ENCODE measurements around the gene TMEM205. TPM values are rescaled to one million over a fixed set of nuclear protein-coding genes. Genes with fewer than 3 reads are reported as not detected.
A peak's percentile ranks its signal among the peaks of the same experiment; 100 is the strongest.
"Not testable (repeated sequence)": the region's sequence is repeated elsewhere in the genome, so short reads cannot be mapped to it uniquely, and the experiment has no call there.

TMEM205 gene
- total RNA-seq, 4 donors from 2014 or later = 77.6 to 212 (median 168) TPM

DNA sequence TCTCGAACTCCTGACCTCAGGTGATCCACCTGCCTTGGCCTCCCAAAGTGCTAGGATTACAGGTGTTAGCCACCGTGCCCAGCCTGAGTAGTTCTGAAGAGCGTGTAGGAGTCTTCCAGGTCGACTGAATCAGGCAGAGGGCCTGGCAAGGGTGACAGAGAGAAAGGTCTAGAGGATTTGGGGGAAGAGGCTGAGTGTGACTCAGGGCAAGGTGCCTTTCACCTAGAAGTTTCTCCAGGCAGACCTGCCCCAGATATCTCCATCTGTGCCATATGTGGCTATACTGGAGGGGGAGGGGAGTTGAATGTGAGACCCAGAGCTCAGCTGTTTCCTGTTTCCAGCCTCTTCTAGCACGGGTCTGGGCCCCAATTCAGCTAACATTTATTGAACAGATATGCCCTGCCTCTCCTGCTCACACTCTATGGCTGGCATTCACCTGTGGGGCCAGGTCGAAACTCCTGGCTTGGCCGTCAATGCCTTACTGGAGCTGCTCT lies 1.5 kb upstream of the TMEM205 start:
- no peaks in the 10 kb centered on the region for H3K27me3 ChIP-seq
- H3K9me3 ChIP-seq = no peaks in the 10 kb centered on the region
- H3K27ac ChIP-seq = no peak overlapping the region
- no peak for DNase-seq
- TF ChIP-seq POLR2A (IDR thresholded peaks at IDR 0.05) = no peak
- TF ChIP-seq, protein P1, sequence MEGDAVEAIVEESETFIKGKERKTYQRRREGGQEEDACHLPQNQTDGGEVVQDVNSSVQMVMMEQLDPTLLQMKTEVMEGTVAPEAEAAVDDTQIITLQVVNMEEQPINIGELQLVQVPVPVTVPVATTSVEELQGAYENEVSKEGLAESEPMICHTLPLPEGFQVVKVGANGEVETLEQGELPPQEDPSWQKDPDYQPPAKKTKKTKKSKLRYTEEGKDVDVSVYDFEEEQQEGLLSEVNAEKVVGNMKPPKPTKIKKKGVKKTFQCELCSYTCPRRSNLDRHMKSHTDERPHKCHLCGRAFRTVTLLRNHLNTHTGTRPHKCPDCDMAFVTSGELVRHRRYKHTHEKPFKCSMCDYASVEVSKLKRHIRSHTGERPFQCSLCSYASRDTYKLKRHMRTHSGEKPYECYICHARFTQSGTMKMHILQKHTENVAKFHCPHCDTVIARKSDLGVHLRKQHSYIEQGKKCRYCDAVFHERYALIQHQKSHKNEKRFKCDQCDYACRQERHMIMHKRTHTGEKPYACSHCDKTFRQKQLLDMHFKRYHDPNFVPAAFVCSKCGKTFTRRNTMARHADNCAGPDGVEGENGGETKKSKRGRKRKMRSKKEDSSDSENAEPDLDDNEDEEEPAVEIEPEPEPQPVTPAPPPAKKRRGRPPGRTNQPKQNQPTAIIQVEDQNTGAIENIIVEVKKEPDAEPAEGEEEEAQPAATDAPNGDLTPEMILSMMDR (IDR thresholded peaks at IDR 0.05) = no peak
- no peak overlapping the region for H3K4me3 ChIP-seq
- peaks cover 4 to 29% (median 11%) of the 10 kb centered on the region in 4 donors for H3K4me1 ChIP-seq
- H3K36me3 ChIP-seq = no peaks in the 10 kb centered on the region

DNA sequence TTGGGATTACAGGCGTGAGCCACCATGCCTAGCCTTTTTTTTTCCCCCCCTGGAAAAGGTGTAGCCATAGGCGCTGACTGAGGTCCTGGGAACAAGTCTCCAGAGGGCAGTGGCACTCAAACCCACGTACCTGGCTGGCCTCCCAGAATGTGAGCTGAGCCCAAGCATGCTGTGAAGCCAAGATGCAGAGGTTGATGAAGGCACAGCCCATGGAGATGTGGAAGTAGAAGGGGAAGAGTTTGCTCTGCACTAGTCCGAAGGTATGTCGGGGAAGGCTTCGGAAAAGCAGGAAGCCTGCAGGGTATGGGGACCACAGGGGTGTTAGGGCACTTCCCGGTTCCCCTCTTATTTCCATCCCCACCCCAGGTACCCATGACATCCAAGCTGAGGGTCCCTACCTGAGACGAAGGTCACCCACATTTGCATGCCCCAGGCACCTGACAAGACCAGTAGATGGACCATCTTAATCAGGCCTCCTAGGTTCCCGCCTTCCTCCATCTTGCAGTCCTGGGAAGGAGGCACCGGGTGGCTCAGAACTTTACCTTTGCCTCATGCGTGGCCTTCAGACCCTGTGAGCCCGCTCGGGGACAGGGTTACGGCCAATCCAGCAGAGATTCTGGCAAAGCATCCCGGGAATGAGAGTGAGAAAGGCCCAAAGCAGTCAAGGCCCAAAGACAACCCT lies 805 bp downstream of the TMEM205 start:
- Histone ChIP-seq H3K9me3 (no peaks in the 10 kb centered on the region), H3K36me3 (no peaks in the 10 kb centered on the region), H3K27me3 (no peaks in the 10 kb centered on the region), H3K27ac (peak overlapping the region; percentile 73 to 83 (median 78)), H3K4me1 (peaks cover 4 to 29% (median 11%) of the 10 kb centered on the region in 4 donors), H3K4me3 (peak overlapping the region; percentile 67 to 83 (median 74))
- no peak for DNase-seq
- TF ChIP-seq, protein P1 (IDR thresholded peaks at IDR 0.05) = no peak
- TF ChIP-seq POLR2A (IDR thresholded peaks at IDR 0.05) = no peak

DNA sequence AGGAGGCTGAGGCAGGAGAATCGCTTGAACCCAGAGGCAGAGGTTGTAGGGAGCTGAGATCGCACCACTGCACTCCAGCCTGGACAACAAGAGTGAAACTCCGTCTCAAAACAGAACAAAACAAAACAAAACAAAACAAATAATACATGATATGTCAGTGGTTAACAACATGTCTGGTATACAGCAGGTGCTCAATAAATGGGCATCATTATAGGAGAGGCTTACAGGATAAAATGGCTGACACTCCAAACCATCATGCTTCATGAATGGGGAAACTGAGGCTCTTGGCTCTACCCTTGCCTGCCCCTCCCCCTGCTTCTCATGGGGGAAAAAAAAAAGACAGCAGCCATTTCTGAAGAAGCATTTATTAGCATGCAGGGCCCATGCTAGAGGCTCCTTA lies 3.6 kb downstream of the TMEM205 start:
- peaks cover 4 to 50% (median 20%) of the 10 kb centered on the region in 4 donors for H3K4me1 ChIP-seq
- no peaks in the 10 kb centered on the region for H3K36me3 ChIP-seq
- no peak overlapping the region for H3K27ac ChIP-seq
- H3K27me3 ChIP-seq = no peaks in the 10 kb centered on the region
- TF ChIP-seq POLR2A (IDR thresholded peaks at IDR 0.05) = no peak
- TF ChIP-seq, protein P1 (IDR thresholded peaks at IDR 0.05) = no peak
- no peak overlapping the region for H3K4me3 ChIP-seq
- no peak for DNase-seq
- no peaks in the 10 kb centered on the region for H3K9me3 ChIP-seq

DNA sequence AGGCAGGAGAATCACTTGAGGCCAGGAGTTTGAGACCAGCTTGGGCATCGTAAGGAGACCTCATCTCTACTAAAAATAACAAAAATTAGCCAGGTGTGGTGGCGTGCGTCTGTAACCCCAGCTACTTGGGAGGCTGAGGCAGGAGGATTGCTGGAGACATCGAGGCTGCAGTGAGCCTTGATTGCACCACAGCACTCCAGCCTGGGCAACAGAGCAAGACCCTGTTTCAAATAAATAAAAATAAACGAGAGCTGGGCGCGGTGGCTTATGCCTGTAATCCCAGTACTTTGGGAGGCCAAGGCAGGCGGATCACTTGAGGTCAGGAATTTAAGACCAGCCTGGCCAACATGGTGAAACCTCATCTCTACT lies 6.0 kb downstream of the TMEM205 start:
- H3K9me3 ChIP-seq, DNase-seq, H3K27me3 ChIP-seq: not testable (repeated sequence)
- Histone ChIP-seq H3K4me1 (peaks cover 0 to 39% (median 13%) of the 10 kb centered on the region in 4 donors), H3K36me3 (peaks cover 0 to 16% (median 0%) of the 10 kb centered on the region in 3 donors), H3K4me3 (peak overlapping the region in 2 of 4 donors; percentile 65 to 68), H3K27ac (peak overlapping the region; percentile 55 to 79 (median 78))

DNA sequence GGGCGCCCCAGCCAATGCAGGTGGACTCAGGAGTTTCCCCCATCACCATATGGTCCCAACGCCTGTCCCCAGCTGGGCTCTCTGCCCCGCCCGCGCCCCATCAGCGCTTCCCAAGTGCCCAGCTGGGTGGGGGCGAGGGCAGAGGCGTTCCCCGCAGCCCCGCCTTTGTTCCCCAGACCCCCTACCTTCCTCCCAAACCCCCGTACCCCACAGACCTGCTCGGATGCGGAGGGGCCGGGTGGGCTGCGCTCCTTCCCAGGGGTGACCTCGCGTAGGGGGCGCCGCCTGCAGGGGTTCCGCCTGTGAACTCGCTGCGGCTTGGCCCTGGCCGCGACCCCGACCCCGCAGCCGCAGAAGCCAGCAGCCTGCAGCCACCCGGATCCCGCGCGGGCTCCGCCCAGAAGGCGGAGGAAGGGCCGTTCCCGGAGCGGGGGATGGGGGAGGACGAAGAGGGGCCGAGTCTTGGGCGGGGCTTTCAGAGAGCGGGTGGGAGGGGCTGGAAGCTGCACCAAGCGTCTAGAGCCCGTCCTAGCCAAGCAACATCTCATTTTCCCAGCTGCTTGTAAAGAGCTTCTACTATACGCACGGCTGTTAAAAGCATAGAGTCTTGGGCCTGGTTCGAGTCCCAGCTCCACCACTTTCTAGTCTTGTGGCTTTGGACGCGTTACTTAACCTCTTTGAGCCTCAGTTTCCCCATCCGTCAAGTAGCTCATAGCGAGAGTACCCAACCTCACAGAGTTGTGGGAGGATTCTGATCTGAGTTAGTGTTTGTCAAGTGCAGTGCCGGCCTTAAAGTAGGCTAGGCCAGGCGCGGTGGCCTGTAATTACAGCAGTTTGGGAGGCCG lies 6.6 kb downstream of the TMEM205 start, which contains the start of gene RAB3D:
RAB3D (minus strand) TSS at position 404 of the 845 bp plus-strand sequence. CDS start 2,258 bp downstream, outside the sequence.
- peak; percentile 24 to 46 for TF ChIP-seq POLR2A (IDR thresholded peaks at IDR 0.05)
- TF ChIP-seq, protein P1 (IDR thresholded peaks at IDR 0.05) = no peak
- Histone ChIP-seq H3K27me3 (no peaks in the 10 kb centered on the region), H3K9me3 (no peaks in the 10 kb centered on the region), H3K4me3 (peak within 1 kb of the TSS; percentile 61 to 74 (median 66)), H3K36me3 (peaks cover 0 to 22% (median 0%) of the 10 kb centered on the region in 3 donors), H3K27ac (peak within 1 kb of the TSS; percentile 55 to 79 (median 78)), H3K4me1 (peaks cover 0 to 33% (median 11%) of the 10 kb centered on the region in 4 donors)
- DNase-seq = peak; percentile 84 to 95 (median 92)
